ENCODE data around the gene FSTL4. TPM values are rescaled to one million over a fixed set of nuclear protein-coding genes. Genes with fewer than 3 reads are reported as not detected.
A peak's percentile ranks its signal among the peaks of the same experiment; 100 is the strongest.

The FSTL4 gene
- total RNA-seq, 2 donors from 2014 or later, result 4.4 to 5.5 TPM

GRCh38 chr5:133265720-133266526 is 346.4 kb downstream of the FSTL4 start:
- peaks cover 6% of the 10 kb centered on the region for H3K27me3 Mint-ChIP-seq (ENCODE audit: insufficient read depth)
- no peaks in the 10 kb centered on the region for H3K9me3 ChIP-seq (ENCODE audit: control insufficient read depth, low read length)
- no peaks in the 10 kb centered on the region for H3K9me3 Mint-ChIP-seq
- peaks cover 25% of the 10 kb centered on the region for H3K4me1 Mint-ChIP-seq
- no peaks in the 10 kb centered on the region for H3K36me3 ChIP-seq (ENCODE audit: control insufficient read depth, insufficient read depth, low read length)
- no peaks in the 10 kb centered on the region for H3K36me3 Mint-ChIP-seq (ENCODE audit: low read depth)
- H3K27ac ChIP-seq (ENCODE audit: low read depth, low read length), result no peak overlapping the region
- no peak for TF ChIP-seq CTCF (conservative IDR thresholded peaks at IDR 0.05)
- no peak for DNase-seq
- no peak overlapping the region for H3K9ac ChIP-seq (ENCODE audit: extremely low read depth, low read length, poor library complexity, severe bottlenecking)
- no peaks in the 10 kb centered on the region for H3K4me1 ChIP-seq (ENCODE audit: control insufficient read depth, insufficient read depth, low read length)
- WGBS, 2 experiments (ENCODE audit: insufficient coverage in 1 of 2, insufficient read length in 1 of 2), result 92 to 97% methylated on average over 11 to 18 of the region's 18 CpGs
- H3K4me3 Mint-ChIP-seq, result no peak overlapping the region
- H3K4me3 ChIP-seq (ENCODE audit: low read length), result no peak overlapping the region
- H3K27me3 ChIP-seq (ENCODE audit: control insufficient read depth, insufficient read depth, low read length, poor library complexity, severe bottlenecking), result no peaks in the 10 kb centered on the region
- H3K27ac Mint-ChIP-seq, result no peak overlapping the region

DNA sequence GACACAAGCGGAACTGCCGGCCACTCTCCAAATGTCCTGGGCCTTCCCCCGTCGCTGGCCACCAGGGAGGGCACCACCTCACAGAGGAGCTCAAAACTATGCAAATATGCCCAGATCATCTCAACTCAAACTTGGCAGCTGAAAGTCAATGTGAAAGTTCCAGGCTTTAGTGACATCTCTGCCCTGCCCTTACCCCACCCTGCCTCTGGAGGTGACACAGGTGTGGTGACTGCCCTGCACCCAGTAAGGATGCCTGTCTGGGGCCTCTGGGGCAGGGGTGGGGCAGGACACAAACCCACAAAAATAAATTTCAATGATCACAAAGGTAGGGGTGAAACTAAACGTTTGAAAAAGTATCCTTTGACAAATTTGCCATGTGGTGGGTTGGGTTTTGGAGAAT is 347.1 kb downstream of the FSTL4 start:
- no peak overlapping the region for H3K9ac ChIP-seq (ENCODE audit: extremely low read depth, low read length, poor library complexity, severe bottlenecking)
- Mint-ChIP-seq H3K4me3 (no peak overlapping the region), H3K9me3 (no peaks in the 10 kb centered on the region), H3K27ac (no peak overlapping the region), H3K4me1 (peaks cover 30% of the 10 kb centered on the region), H3K27me3 (ENCODE audit: insufficient read depth) (peaks cover 6% of the 10 kb centered on the region), H3K36me3 (ENCODE audit: low read depth) (no peaks in the 10 kb centered on the region)
- H3K4me3 ChIP-seq (ENCODE audit: low read length), result no peak overlapping the region
- H3K36me3 ChIP-seq (ENCODE audit: control insufficient read depth, insufficient read depth, low read length), result no peaks in the 10 kb centered on the region
- no peaks in the 10 kb centered on the region for H3K27me3 ChIP-seq (ENCODE audit: control insufficient read depth, insufficient read depth, low read length, poor library complexity, severe bottlenecking)
- TF ChIP-seq CTCF (conservative IDR thresholded peaks at IDR 0.05), result no peak
- no peak for DNase-seq
- 90 to 100% methylated on average over 4 to 5 of the region's 5 CpGs for WGBS, 2 experiments (ENCODE audit: insufficient coverage in 1 of 2, insufficient read length in 1 of 2)
- H3K27ac ChIP-seq (ENCODE audit: low read depth, low read length), result no peak overlapping the region
- no peaks in the 10 kb centered on the region for H3K9me3 ChIP-seq (ENCODE audit: control insufficient read depth, low read length)
- no peaks in the 10 kb centered on the region for H3K4me1 ChIP-seq (ENCODE audit: control insufficient read depth, insufficient read depth, low read length)

GRCh38 chr5:133262690-133263089 is 349.7 kb downstream of the FSTL4 start:
- H3K36me3 ChIP-seq (ENCODE audit: control insufficient read depth, insufficient read depth, low read length), result no peaks in the 10 kb centered on the region
- no peak overlapping the region for H3K9ac ChIP-seq (ENCODE audit: extremely low read depth, low read length, poor library complexity, severe bottlenecking)
- Mint-ChIP-seq H3K27ac (no peak overlapping the region), H3K9me3 (no peaks in the 10 kb centered on the region), H3K4me3 (peak overlapping the region; percentile 5), H3K27me3 (ENCODE audit: insufficient read depth) (peaks cover 3% of the 10 kb centered on the region), H3K36me3 (ENCODE audit: low read depth) (no peaks in the 10 kb centered on the region), H3K4me1 (peaks cover 38% of the 10 kb centered on the region)
- no peaks in the 10 kb centered on the region for H3K9me3 ChIP-seq (ENCODE audit: control insufficient read depth, low read length)
- no peak overlapping the region for H3K4me3 ChIP-seq (ENCODE audit: low read length)
- WGBS, 2 experiments (ENCODE audit: insufficient coverage in 1 of 2, insufficient read length in 1 of 2), result 91% methylated on average over 4 of the region's 4 CpGs; no CpG with 5 or more reads in 1 of the 2 experiments
- H3K27ac ChIP-seq (ENCODE audit: low read depth, low read length), result no peak overlapping the region
- no peak for TF ChIP-seq CTCF (conservative IDR thresholded peaks at IDR 0.05)
- DNase-seq, result no peak
- no peaks in the 10 kb centered on the region for H3K4me1 ChIP-seq (ENCODE audit: control insufficient read depth, insufficient read depth, low read length)
- H3K27me3 ChIP-seq (ENCODE audit: control insufficient read depth, insufficient read depth, low read length, poor library complexity, severe bottlenecking), result no peaks in the 10 kb centered on the region
